NCI-H2196 (cell line): Measurements from ENCODE around the gene SBK2.

Source experiments
- DNase-seq: peaks from one replicate; lab custom pipeline; 2025; ENCODE audit not compliant: unreplicated experiment; lab: John Stamatoyannopoulos, UW

The SBK2 gene

DNA sequence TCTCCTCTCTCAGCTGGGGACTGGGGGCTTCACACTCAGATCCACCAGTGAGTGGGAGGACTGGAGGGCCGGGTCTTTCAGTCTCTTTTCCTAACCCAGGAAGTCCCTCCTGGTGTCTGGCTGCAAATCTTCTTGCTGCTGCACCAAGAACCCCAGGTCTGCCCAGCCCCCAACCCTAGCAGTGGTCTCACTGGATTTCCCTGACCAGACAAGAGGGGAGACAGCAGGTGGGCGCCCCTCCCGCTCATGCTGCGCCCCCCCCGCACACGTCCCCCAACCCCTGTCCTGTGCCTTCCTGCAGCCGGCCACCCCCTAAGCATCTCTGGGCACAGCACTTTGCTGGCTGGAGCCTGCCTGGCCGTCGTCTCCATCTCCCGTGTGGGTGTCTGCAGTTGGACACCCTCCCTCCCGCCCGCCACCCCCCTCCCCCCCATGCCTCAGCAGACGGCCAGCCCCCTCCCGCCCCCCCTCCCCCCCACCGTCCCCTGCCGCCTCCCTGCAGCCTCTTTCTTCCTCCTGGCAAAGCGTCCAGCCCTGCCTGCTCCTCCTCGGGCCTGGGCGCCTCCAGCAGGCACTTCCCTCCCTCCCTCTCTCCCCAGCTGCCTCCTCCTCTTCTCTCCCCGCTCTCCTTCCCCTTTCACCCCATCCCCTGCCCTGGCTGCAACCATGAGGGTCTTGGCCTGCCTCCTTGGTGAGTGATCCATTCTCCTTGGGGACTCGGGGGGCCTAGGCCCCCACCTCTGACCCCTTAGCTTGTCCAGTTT lies 48.8 kb downstream of the SBK2 start, which contains the start of gene SSC5D:
SSC5D (plus strand) TSS at position 513 of the 764 bp plus-strand sequence; CDS start at position 667, 154 bp downstream.
- no peak for DNase-seq

DNA sequence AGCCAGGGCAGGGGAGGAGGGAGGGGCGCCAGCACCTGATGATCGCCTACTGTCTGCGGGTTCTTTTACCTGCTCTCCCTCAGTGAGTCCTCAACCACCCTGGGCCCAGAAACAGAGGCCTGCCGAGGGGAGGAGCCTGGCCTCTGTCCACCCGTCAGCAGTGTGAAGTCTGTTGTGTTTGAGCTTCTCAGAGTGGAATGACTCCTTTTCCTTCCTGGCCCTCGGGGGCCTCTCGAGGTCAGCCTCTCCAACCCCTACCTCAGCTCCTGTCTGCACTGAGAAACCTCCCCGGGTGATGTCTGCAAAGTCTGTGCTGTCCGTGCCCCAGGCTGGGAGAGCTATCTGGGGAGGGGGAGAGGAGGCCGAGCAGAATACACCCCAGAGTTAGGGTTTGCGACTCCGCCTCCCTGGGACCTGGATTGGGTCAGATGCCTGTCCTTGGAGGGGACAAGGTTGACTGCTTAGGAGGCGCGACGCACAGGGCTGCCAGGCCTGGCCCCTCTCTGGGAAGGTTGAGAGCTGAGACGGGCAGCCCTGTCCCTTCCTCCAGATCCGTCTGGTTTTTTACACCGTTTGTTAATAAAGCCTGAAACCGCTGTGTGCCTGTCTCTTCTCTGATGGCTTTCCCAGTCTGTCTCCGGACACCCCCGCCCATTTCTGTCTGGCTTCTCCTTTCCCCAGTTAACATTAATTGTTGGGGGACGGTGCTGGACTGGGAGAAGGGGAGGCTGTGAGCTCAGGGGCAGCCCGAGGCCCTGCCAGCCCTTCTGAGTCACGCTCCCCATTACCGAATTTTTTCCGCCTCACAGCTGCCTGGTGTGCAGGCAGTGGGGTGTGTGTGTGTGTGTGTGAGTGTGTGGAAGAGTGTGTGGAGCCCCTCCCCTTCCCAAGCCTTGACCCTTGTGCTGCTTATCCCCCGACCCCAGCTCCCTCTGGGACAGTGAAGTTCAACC lies 49.7 kb downstream of the SBK2 start:
- DNase-seq: peak; percentile 14

DNA sequence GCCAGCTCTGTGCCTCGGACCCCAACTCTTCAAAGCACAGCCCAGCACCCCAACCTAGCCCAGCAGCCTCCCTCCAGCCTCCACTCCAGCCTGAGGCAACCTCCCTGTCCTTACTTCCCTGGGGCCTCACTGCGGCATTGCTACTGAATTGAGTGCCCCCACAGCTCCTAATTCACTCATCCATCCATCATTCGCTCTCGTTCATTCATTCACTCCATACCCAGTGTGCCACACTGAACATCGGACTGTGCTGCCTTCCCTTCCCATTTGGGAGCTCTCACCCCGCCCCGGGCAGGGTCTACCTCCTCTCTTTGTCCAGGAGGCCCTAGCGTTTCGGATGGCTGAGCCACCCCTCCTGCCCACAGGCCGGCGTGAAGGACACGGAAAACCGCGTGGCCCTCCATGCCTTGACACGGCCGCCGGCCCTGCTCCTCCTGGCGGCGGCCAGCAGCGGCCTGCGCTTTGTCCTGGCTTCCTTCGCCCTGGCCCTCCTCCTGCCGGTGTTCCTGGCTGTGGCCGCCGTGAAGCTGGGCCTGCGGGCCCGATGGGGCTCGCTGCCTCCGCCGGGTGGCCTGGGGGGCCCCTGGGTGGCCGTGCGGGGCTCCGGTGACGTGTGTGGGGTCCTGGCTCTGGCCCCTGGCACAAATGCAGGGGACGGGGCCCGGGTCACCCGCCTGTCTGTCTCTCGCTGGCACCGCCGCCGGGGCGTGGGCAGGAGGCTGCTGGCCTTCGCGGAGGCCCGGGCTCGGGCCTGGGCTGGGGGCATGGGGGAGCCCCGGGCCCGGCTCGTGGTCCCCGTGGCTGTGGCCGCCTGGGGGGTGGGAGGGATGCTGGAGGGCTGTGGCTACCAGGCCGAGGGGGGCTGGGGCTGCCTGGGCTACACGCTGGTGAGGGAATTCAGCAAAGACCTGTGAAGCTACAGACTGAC lies 50.6 kb downstream of the SBK2 start:
- DNase-seq: no peak

DNA sequence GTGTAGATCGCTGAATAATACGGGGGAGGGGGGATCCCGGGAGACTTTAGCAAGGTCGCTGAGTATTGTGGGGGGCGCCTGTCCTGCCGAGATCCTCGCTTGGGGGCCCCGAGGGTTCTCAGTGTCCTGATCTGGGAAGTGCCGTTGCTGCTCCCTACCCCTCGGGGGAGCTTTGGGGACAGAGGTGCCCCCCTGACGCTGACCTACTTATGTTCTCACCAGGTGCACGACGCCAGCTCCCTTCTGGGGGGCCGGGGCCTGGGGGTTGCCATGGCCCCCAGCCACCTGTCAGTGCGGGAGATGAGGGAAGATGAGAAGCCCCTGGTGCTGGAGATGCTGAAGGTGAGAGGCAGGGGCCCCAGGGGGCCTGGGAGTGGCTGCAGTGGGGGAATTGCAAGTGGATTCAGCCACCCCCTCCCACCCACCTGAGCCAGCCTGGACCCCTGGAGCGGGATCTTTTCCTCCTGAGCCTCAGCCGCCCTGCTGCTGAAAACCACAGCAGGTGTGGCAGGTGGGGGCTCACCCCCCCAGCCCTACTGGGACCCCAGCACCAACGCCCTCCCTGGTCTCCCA lies 51.4 kb downstream of the SBK2 start:
- DNase-seq: no peak

DNA sequence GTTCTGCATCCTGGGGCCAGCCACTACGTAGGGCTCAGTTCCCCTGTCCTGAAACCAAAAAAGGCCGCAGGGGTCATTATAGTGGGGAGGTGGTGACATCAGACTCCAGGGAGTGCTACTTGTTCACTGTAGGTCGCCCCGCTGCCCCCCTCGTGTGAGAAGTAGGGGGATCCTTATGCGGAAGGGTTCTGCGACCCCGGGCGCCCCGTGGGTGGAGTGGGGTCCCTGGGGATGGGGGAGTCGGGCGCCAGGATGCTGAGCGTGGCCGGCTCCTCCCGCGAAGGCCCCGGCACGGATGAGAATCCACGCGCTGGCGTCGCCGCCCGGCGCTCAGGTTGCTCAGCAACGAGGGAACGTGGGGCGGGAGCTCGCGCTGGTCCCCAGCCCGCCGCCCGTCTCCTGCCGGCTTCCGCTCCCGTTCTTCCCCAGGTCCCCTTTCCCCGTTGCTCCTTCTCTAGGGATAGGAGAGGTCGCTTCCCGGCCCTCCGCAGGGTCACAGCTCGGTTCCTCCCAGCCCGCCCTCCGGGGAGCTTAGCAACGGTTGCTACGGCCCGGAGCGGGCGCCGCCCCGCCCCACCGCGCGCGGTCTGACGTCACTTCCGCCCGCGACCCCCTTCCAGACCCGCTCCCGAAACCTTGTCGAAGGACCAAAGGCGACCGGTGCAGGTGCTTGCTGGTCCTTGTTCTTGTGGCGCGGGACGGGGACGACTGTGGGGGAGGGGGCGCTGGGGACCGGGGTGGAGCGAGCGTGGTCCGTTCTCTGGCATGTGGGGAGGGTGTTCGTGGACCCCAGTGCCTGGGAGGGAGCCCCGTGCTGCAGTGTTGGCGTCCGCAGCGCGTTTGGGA lies 52.1 kb downstream of the SBK2 start, which contains the start of gene NAT14:
NAT14 (plus strand) TSS at position 596 of the 846 bp plus-strand sequence. CDS start 521 bp downstream, outside the sequence.
- DNase-seq: peak; percentile 68

DNA sequence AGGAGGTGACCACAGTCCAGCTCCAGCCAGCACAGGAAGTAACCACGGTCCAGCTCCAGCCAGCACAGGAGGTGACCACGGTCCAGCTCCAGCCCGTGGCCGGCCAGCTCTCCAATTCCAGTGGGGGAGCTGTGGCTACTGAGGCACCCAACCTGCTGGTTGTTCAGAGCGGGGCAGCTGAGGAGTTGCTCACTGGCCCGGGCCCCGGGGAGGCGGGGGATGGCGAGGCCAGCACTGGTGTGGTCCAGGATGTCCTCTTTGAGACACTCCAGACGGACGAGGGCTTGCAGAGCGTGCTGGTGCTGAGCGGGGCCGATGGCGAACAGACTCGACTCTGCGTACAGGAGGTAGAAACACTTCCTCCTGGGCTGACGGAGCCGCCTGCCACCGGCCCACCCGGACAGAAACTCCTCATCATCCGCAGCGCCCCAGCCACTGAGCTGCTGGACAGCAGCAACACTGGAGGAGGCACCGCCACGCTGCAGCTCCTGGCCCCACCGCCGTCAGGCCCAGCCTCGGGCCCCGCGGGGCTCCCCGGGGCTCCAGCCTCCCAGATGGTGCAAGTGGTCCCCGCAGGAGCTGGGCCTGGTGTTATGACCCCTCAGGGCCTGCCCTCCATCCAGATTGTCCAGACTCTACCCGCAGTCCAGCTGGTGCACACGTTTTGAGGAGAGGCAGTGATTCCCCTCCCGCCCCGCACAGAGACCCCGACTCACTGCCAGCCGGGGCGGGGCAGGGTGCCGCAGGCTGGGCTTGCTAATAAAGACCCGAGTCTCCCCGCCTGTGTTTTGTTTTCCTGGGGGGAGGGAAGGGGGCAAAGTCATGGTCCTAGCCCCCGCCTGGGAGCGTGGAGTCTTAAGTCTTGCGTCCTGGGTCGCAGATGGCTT lies 53.0 kb downstream of the SBK2 start:
- DNase-seq: no peak

DNA sequence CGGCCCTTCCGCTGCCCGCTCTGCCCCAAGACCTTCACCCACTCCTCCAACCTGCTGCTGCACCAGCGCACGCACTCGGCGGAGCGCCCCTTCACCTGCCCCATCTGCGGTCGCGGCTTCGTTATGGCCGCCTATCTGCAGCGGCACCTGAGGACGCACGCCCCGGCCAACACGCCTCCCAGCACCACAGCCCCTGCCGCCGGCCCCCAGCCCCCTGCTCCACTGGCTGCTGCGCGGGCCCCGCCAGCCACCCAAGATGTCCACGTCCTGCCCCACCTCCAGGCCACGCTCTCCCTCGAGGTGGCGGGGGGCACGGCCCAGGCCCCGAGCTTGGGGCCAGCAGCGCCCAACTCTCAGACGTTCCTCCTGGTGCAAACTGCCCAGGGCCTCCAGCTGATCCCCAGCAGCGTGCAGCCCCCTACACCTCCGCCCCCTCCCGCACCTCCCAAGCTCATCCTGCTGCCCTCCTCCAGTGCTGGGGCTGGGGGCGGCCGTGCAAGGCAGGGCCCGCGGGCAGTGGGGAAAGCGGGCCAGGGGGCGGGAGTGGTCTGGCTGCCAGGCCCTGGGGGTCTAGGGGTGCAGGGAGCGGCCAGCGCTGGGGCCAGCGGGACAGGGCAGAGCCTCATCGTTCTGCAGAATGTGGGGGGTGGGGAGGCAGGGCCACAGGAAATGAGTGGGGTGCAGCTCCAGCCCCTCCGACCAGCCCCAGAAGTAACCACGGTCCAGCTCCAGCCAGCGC lies 53.8 kb downstream of the SBK2 start:
- DNase-seq: no peak

DNA sequence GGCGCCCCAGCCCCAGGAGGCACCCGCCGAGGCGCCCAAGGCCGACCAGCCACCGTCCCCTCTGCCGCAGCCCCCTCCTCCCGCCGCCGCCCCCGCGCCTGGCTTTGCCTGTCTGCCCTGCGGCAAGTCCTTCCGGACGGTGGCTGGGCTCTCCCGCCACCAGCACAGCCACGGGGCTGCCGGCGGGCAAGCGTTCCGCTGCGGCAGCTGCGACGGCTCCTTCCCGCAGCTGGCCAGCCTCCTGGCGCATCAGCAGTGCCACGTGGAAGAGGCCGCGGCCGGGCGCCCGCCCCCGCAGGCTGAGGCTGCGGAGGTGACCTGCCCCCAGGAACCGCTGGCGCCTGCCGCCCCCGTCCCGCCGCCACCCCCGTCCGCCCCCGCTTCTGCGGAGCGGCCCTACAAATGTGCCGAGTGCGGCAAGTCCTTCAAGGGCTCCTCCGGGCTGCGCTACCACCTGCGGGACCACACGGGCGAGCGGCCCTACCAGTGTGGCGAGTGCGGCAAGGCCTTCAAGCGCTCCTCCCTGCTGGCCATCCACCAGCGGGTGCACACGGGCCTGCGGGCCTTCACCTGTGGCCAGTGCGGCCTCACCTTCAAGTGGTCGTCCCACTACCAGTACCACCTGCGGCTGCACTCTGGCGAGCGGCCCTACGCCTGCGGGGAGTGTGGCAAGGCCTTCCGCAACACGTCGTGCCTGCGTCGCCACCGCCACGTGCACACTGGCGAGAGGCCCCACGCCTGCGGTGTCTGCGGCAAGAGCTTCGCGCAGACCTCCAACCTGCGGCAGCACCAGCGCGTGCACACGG lies 54.6 kb downstream of the SBK2 start:
- no peak for DNase-seq

DNA sequence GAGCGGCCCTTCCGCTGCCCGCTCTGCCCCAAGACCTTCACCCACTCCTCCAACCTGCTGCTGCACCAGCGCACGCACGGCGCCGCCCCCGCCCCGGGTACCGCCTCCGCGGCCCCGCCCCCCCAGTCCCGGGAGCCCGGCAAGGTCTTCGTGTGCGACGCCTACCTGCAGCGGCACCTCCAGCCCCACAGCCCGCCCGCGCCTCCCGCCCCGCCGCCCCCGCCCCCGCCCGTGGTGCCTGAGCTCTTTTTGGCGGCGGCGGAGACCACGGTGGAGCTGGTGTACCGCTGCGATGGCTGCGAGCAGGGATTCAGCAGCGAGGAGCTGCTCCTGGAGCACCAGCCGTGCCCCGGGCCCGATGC lies 55.2 kb downstream of the SBK2 start:
- DNase-seq: no peak

DNA sequence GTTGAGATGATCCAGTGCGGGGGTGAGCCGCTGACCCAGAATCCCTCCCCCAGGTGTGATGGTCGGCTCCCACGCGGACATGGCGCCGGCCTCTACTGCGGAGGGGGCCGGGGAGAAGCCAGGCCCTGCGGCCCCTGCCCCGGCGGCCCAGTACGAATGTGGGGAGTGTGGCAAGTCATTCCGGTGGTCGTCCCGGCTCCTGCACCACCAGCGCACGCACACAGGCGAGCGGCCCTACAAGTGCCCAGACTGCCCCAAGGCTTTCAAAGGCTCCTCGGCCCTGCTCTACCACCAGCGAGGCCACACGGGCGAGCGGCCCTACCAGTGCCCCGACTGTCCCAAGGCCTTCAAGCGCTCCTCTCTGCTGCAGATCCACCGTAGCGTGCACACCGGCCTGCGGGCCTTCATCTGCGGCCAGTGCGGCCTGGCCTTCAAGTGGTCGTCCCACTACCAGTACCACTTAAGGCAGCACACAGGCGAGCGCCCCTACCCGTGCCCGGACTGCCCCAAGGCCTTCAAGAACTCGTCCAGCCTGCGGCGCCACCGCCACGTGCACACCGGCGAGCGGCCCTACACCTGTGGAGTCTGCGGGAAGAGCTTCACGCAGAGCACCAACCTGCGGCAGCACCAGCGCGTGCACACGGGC lies 55.7 kb downstream of the SBK2 start:
- DNase-seq: no peak

DNA sequence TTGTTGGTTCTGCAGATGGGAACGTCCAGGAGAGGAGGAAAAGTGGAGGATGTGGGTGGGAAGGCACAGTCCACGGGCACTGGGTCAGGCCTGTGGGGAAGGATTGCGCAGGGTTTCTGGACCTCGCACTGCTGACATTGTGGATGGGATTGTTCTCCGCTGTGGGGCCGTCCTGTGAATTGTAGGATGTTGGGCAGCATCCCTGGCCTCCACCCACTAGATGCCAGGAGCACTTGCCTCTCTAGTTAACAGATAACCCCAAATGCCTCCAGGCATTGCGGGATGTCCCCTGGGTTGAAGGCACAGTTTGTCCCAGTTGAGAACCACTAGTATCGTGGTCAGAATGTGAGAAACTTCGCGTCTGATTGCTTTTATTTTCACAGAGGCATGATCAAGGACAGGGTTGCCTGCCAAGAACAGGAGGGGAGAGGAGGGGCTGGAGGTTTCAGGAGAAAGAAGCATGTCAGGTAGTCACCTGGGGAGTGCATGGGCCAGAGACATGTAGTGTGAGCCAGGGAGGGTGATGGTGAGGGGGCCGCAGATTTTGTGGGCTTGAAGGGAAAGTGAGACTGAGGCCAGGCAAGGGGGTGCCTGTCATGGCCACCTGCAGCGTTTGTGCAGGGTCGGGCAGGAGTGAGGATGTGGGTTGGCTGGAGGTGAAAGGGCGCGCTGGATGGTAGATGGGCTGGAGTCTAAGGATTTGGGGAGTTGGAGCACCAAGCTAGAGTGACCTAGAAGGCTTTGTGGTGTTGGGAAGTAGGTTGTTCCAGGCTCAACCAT lies 57.3 kb downstream of the SBK2 start:
- no peak for DNase-seq

DNA sequence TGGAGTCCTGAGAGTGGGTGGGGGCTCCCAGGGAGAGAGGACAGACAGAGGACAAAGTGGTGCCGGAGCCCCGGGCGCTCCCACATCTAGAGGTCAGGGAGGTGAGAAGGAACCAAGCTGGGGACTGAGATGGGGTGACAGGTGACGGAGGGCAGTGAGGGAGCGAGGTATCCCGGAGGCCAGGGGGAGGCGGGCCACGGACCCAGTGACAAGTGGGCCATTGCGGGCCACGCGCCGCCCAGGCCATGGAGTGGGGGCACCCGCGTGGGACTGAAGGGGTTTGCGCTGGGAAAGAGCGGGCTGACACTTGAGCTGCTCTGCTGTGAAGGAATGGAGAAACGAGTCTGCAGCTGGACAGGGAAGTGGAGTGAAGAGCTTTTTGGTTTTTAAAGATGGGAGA lies 57.9 kb downstream of the SBK2 start:
- DNase-seq: no peak
